Loucy (cell line): ENCODE results near the gene POU5F1.
"Not testable (repeated sequence)": the region's sequence is repeated elsewhere in the genome, so short reads cannot be mapped to it uniquely, and the experiment has no call there.

Experiments
- H2AFZ ChIP-seq: fragments of 200-600 bp; sonication (generic); 2 replicates; pipeline ENCODE4 v1.6.0; 2016; ENCODE audit warnings: antibody characterized with exemption, mild to moderate bottlenecking, low read length, moderate library complexity
- H3F3A ChIP-seq: fragments of 200-600 bp; 2 replicates; pipeline ENCODE4 v1.6.0; 2016; ENCODE audit warnings: antibody characterized with exemption, low read depth, mild to moderate bottlenecking
- H3K27me3 ChIP-seq: fragments of 200-600 bp; sonication (generic); 2 replicates; pipeline ENCODE4 v1.6.1; 2014; ENCODE audit warnings: low read length, mild to moderate bottlenecking; ENCODE audit not compliant: insufficient read depth, poor library complexity, severe bottlenecking
- H3K36me3 ChIP-seq: fragments of 200-600 bp; sonication (generic); 2 replicates; pipeline ENCODE4 v1.6.1; 2016; ENCODE audit warnings: low read length; ENCODE audit not compliant: insufficient read depth
- H3K4me1 ChIP-seq: fragments of 200-600 bp; sonication (generic); 2 replicates; pipeline ENCODE4 v1.5.1; 2014; ENCODE audit warnings: low read length, mild to moderate bottlenecking; ENCODE audit not compliant: insufficient read depth, poor library complexity, severe bottlenecking
- H3K4me2 ChIP-seq: fragments of 200-600 bp; sonication (generic); 2 replicates; pipeline ENCODE4 v1.6.0; 2014; ENCODE audit warnings: antibody characterized with exemption, low read length, low read depth, mild to moderate bottlenecking; ENCODE audit not compliant: poor library complexity, severe bottlenecking
- H3K4me3 ChIP-seq: fragments of 200-600 bp; sonication (generic); 2 replicates; pipeline ENCODE4 v1.5.1; 2014; ENCODE audit warnings: low read length, mild to moderate bottlenecking, mixed read lengths; ENCODE audit not compliant: poor library complexity, severe bottlenecking
- H3K79me2 ChIP-seq: fragments of 200-600 bp; sonication (generic); 2 replicates; pipeline ENCODE4 v1.6.1; 2014; ENCODE audit warnings: low read length; ENCODE audit not compliant: insufficient read depth
- H3K9ac ChIP-seq: fragments of 200-600 bp; sonication (generic); 2 replicates; pipeline ENCODE4 v1.6.0; 2014; ENCODE audit warnings: mild to moderate bottlenecking, low read depth, low read length, moderate library complexity; ENCODE audit not compliant: poor library complexity, severe bottlenecking
- H3K9me2 ChIP-seq: fragments of 200-600 bp; sonication (generic); replicated peaks from 2 replicates; pipeline ENCODE4 v1.6.1; 2016; ENCODE audit warnings: low read depth, low read length, mixed read lengths
- H3K9me3 ChIP-seq: fragments of 200-600 bp; sonication (generic); 2 replicates; pipeline ENCODE4 v1.6.1; 2014; ENCODE audit warnings: mild to moderate bottlenecking, antibody characterized with exemption, low read length, low read depth; ENCODE audit not compliant: insufficient read depth
- H4K20me1 ChIP-seq: fragments of 200-600 bp; sonication (generic); 2 replicates; pipeline ENCODE4 v1.6.0; 2014; ENCODE audit warnings: antibody characterized with exemption, low read length, mild to moderate bottlenecking; ENCODE audit not compliant: insufficient read depth, poor library complexity, severe bottlenecking
- CTCF ChIP-seq: fragments of 200-600 bp; sonication (generic); conservative IDR thresholded peaks from 2 replicates; pipeline ENCODE4 v1.5.1; 2014; ENCODE audit warnings: mild to moderate bottlenecking, antibody characterized with exemption, low read length
- EZH2phosphoT487 ChIP-seq: fragments of 200-600 bp; IDR thresholded peaks from 2 replicates; pipeline ENCODE4 v1.6.1; 2018; ENCODE audit warnings: antibody characterized with exemption, mild to moderate bottlenecking, moderate library complexity, borderline replicate concordance

The POU5F1 gene

DNA sequence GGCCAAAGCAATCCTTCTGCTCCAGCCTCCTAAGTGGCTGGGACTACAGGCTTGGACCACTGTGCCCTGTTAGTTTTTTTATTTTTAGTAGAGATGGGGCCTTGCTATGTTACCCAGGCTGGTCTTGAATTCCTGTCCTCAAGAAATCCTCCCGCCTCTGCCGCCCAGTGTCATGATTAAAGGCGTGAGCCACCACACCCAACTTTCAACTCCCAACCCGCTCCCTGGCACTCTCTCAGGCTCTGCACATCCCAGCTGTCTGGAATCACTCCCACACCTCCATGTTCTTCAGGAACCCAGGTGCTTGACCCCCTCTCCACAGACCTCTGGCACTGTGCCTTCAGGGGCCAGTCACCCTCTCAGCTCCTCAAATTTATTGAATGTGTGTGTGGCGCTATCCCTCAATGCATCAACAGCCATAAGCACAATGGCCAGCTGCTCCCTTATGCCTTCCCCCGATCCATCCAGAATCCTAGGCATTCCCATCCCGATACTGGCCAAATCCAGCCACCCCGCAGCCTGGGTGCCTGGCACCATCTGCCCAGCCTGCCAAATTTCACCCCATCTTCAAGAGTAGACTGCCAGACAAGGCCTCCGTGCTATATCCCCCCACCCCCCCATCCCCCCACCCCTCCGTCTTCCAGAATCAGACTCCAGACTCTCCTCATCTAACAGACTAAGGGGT lies 647 bp upstream of the POU5F1 start:
- Histone ChIP-seq H3K9me2 (no peaks in the 10 kb centered on the region), H3K4me1 (no peaks in the 10 kb centered on the region), H3F3A (no peaks in the 10 kb centered on the region), H3K36me3 (no peaks in the 10 kb centered on the region), H3K9ac (no peak overlapping the region), H3K79me2 (no peaks in the 10 kb centered on the region), H3K4me2 (no peak overlapping the region), H3K9me3 (no peaks in the 10 kb centered on the region), H3K4me3 (no peak overlapping the region), H2AFZ (no peak overlapping the region), H4K20me1 (no peaks in the 10 kb centered on the region), H3K27me3 (no peaks in the 10 kb centered on the region)
- TF ChIP-seq CTCF (no peak), EZH2phosphoT487 (no peak)

GRCh38 chr6:31169858-31170599 lies 453 bp downstream of the POU5F1 start:
- H4K20me1 ChIP-seq, H2AFZ ChIP-seq, H3K9ac ChIP-seq, H3K9me3 ChIP-seq, H3K36me3 ChIP-seq, H3K4me3 ChIP-seq, H3K4me2 ChIP-seq, H3K4me1 ChIP-seq, H3F3A ChIP-seq, H3K9me2 ChIP-seq, H3K79me2 ChIP-seq, H3K27me3 ChIP-seq: not testable (repeated sequence)

GRCh38 chr6:31169123-31169857 lies 1.2 kb downstream of the POU5F1 start:
- no peak overlapping the region for H3K4me2 ChIP-seq
- no peak overlapping the region for H2AFZ ChIP-seq
- no peak overlapping the region for H3K9ac ChIP-seq
- no peaks in the 10 kb centered on the region for H3K9me2 ChIP-seq
- H3F3A ChIP-seq: no peaks in the 10 kb centered on the region
- no peaks in the 10 kb centered on the region for H3K79me2 ChIP-seq
- H4K20me1 ChIP-seq: no peaks in the 10 kb centered on the region
- H3K4me3 ChIP-seq: no peak overlapping the region
- no peaks in the 10 kb centered on the region for H3K36me3 ChIP-seq
- H3K27me3 ChIP-seq: no peaks in the 10 kb centered on the region
- no peaks in the 10 kb centered on the region for H3K4me1 ChIP-seq
- TF ChIP-seq EZH2phosphoT487: no peak
- no peak for TF ChIP-seq CTCF
- no peaks in the 10 kb centered on the region for H3K9me3 ChIP-seq
